Activated B cell treated with CpG ODN at 0.5 μM for 24 hours (primary cell): Measurements from ENCODE around the gene DIS3L2. TPM values are rescaled to one million over a fixed set of nuclear protein-coding genes. Genes with fewer than 3 reads are reported as not detected.

Experiments
- ATAC-seq: fragments of 200-7000 bp; cut with Tn5 transposase; one replicate; pipeline ENCODE4 v1.10.0; 2021; ENCODE audit warnings: low read depth, mild to moderate bottlenecking, moderate library complexity
- CTCF ChIA-PET: fragments of 350-600 bp; sonication (Branson Sonifier 250); formaldehyde crosslinking; loops from one replicate; lab custom pipeline; 2021; ENCODE audit warnings: antibody characterized with exemption; lab: Charles Lee
- POLR2A ChIA-PET: fragments of 350-600 bp; sonication (Branson Sonifier 250); formaldehyde crosslinking; loops from one replicate; lab custom pipeline; 2021; ENCODE audit warnings: antibody characterized with exemption; lab: Charles Lee
- DNase-seq: peaks from one replicate; pipeline ENCODE4 v3.0.0; 2022
- H3K27ac Mint-ChIP-seq: one replicate; pipeline ENCODE4 v1.8.0; 2020; ENCODE audit warnings: mixed read lengths
- H3K27me3 Mint-ChIP-seq: one replicate; pipeline ENCODE4 v1.8.0; 2021; ENCODE audit warnings: mixed read lengths
- H3K36me3 Mint-ChIP-seq: one replicate; pipeline ENCODE4 v1.8.0; 2021; ENCODE audit warnings: low read depth, mixed read lengths
- H3K4me1 Mint-ChIP-seq: one replicate; pipeline ENCODE4 v1.8.0; 2021; ENCODE audit warnings: mixed read lengths
- H3K4me3 Mint-ChIP-seq: one replicate; pipeline ENCODE4 v1.8.0; 2020; ENCODE audit warnings: mild to moderate bottlenecking, mixed read lengths
- H3K9me3 Mint-ChIP-seq: one replicate; pipeline ENCODE4 v1.8.0; 2020; ENCODE audit warnings: mixed read lengths
- intact Hi-C: fragments of 100-400 bp; cut with micrococcal nuclease; formaldehyde crosslinking; loops from one replicate; pipeline ENCODE4 v1.15.1; 2024
- total RNA-seq: library from RNA; stranded (reverse); gene quantifications from 2 replicates; pipeline ENCODE4 v1.2.3, GENCODE V29; 2022
- TF ChIP-seq, protein P1 (sequence below): fragments of 200-600 bp; IDR thresholded peaks from one replicate; pipeline ENCODE4 v1.8.0; 2022; ENCODE audit warnings: antibody characterized with exemption, mild to moderate bottlenecking

DIS3L2 gene
- total RNA-seq, 1 donor from 2014 or later, result 65.9 TPM

DNA sequence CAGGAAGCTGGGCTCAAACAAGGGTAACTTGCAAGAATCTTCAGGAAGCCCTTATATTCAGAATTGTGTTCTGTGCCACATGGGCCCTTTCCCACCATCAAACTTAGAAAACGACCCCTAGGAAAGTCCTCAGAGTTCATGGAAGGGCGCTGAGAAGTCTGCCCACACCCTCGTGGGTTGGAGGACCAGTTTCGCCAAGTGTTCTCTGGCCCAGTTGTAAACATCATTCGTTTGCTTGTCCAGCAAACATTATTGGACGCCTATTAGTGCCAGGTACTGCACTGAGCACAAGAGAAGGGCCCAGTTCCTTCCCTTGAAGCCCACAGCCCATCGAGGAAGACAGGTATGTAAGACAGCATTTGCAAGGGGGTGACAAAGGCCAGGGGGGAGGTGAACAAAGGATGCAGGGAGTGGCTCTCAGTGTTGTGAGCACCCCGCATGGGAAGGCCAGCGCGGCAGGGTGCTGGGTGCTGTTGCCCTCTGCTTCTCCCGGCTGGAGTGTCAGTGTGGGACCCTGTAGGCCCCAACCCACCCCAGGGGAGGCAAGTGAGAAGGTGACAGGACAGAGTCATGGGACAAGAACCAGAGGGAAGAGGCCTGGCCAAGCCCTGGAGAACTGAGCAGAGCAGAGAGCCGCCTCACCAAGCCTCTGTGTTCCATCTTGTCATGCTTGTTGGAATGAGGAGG lies 356.8 kb downstream of the DIS3L2 start:
- Mint-ChIP-seq H3K4me1 (peaks cover 32% of the 10 kb centered on the region), H3K9me3 (peaks cover 4% of the 10 kb centered on the region), H3K4me3 (no peak overlapping the region), H3K36me3 (peaks cover 8% of the 10 kb centered on the region), H3K27ac (no peak overlapping the region), H3K27me3 (no peaks in the 10 kb centered on the region)
- POLR2A ChIA-PET, result no interaction called here
- CTCF ChIA-PET, result no interaction called here
- intact Hi-C loops, result no loop called here
- TF ChIP-seq, protein P1, sequence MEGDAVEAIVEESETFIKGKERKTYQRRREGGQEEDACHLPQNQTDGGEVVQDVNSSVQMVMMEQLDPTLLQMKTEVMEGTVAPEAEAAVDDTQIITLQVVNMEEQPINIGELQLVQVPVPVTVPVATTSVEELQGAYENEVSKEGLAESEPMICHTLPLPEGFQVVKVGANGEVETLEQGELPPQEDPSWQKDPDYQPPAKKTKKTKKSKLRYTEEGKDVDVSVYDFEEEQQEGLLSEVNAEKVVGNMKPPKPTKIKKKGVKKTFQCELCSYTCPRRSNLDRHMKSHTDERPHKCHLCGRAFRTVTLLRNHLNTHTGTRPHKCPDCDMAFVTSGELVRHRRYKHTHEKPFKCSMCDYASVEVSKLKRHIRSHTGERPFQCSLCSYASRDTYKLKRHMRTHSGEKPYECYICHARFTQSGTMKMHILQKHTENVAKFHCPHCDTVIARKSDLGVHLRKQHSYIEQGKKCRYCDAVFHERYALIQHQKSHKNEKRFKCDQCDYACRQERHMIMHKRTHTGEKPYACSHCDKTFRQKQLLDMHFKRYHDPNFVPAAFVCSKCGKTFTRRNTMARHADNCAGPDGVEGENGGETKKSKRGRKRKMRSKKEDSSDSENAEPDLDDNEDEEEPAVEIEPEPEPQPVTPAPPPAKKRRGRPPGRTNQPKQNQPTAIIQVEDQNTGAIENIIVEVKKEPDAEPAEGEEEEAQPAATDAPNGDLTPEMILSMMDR, result no peak
- DNase-seq (no peak), ATAC-seq (no peak)

DNA sequence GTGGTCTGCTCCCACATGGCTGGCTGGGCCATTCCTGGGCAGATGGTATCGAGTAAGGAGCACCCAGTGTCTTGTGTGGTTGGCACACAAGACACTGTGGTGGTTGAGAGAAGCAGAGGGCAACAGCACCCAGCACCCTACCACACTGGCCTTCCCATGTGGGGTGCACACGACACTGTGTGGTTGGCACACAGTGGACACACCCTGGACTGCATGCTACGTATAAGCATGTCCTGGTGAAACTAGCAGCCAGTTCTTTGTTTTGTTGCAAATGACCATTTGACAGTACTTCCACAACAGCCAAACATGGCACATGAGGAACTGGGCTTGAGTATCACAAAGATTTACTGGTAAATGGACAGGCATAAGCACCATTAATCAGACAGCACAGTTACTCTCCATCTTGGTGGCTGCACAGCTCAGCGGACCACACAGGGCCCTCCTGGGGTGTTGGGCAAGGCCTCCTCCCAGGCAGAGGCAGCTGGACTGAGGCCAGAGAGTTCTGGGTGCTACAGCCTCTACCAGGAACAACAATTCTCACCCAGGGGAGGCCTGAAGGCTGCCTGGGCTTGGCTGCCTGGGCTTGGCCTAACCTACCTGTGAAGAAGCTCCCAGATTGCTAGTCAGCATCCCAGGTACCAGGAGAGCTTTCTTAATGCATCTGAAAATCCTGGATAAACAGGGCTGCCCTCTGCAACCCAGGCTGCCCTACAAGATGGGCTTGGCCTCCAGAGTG lies 357.7 kb downstream of the DIS3L2 start:
- intact Hi-C loops, result no loop called here
- H3K36me3 Mint-ChIP-seq, result peaks cover 3% of the 10 kb centered on the region
- no peak overlapping the region for H3K4me3 Mint-ChIP-seq
- CTCF ChIA-PET, result no interaction called here
- DNase-seq, result no peak
- TF ChIP-seq, protein P1, result no peak
- H3K9me3 Mint-ChIP-seq, result no peaks in the 10 kb centered on the region
- H3K4me1 Mint-ChIP-seq, result peaks cover 29% of the 10 kb centered on the region
- H3K27me3 Mint-ChIP-seq, result no peaks in the 10 kb centered on the region
- POLR2A ChIA-PET, result no interaction called here
- ATAC-seq, result no peak
- H3K27ac Mint-ChIP-seq, result no peak overlapping the region

DNA sequence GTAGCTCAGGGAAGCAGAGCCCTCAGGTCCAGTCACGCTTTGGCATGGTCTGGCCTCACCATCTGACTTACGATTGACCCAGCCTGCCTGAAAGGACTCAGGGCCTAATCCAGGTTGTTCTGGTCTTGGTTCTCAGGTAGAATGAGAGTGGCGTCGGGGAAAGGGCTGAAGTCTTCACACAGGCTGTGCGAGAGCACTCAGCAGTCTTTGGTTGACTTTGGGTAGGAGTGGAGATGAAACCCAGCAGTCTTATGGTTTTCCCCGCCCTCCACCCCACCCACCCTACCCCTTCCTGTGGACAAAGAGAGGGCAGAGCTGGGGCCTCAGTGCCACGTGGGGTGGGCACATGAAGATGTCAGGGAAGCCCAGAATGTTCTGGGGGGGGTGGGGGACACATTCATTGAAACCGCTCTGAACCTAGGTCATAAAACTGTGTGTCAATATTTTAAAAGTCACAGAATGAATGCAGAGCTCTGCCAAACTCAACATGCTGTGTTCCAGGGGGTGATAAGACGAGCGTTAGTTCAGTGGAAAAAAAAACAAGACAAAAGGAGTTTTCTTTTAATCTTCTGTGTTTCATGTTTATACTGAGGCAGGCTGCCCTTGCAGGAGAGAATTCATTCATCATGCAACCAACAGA lies 358.4 kb downstream of the DIS3L2 start:
- ChIA-PET CTCF (no interaction called here), POLR2A (no interaction called here)
- no peak for DNase-seq
- H3K27me3 Mint-ChIP-seq, result no peaks in the 10 kb centered on the region
- intact Hi-C loops, result loop anchor here (10.0 kb wide), 1 partner anchor 175 kb away; no protein-coding TSS in a partner anchor
- peaks cover 23% of the 10 kb centered on the region for H3K4me1 Mint-ChIP-seq
- no peak for ATAC-seq
- H3K36me3 Mint-ChIP-seq, result no peaks in the 10 kb centered on the region
- H3K4me3 Mint-ChIP-seq, result no peak overlapping the region
- no peaks in the 10 kb centered on the region for H3K9me3 Mint-ChIP-seq
- H3K27ac Mint-ChIP-seq, result no peak overlapping the region
- TF ChIP-seq, protein P1, result no peak

DNA sequence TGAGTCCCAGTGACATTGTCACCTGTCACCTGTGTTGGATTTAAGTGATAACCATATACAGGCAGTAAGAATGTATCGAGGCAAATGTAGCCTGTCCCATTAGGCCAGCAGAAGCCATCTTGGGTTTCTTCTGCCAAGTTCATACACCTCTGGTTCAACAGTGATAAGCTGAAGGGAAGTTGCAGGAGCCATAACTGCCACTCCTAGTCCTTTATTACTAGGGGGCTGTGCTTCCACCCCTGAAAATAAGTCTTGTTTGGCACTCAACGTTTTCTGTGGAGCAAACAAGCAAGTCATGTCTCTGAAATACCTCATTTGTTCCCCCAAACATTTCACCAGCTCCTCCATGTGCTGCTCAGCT lies 358.9 kb downstream of the DIS3L2 start:
- Mint-ChIP-seq H3K27me3 (no peaks in the 10 kb centered on the region), H3K4me1 (peaks cover 18% of the 10 kb centered on the region), H3K27ac (no peak overlapping the region), H3K4me3 (no peak overlapping the region), H3K36me3 (no peaks in the 10 kb centered on the region), H3K9me3 (no peaks in the 10 kb centered on the region)
- CTCF ChIA-PET, result no interaction called here
- TF ChIP-seq, protein P1, result no peak
- ATAC-seq (no peak), DNase-seq (no peak)
- intact Hi-C loops, result loop anchor here (10.0 kb wide), 1 partner anchor 176 kb away; no protein-coding TSS in a partner anchor
- POLR2A ChIA-PET, result no interaction called here
